ENCODE results near the gene NDUFAF3.

GRCh38 chr3:49027634-49028033, 5.7 kb downstream of the NDUFAF3 start:
- no peak for TF ChIP-seq POLR2AphosphoS5 (IDR thresholded peaks at IDR 0.05; ENCODE audit: low read depth)
- no peak for TF ChIP-seq CTCF (conservative IDR thresholded peaks at IDR 0.05; ENCODE audit: low read depth in 2 of 2)
